Right forelimb (tissue), 1 donor: Measurements from ENCODE around the gene IGF2BP2.
"Not testable (repeated sequence)": the region's sequence is repeated elsewhere in the genome, so short reads cannot be mapped to it uniquely, and the experiment has no call there.

Experiments used
- DNase-seq: peaks from one replicate; pipeline ENCODE4 v3.0.0-alpha.2; 2018

IGF2BP2 gene

DNA sequence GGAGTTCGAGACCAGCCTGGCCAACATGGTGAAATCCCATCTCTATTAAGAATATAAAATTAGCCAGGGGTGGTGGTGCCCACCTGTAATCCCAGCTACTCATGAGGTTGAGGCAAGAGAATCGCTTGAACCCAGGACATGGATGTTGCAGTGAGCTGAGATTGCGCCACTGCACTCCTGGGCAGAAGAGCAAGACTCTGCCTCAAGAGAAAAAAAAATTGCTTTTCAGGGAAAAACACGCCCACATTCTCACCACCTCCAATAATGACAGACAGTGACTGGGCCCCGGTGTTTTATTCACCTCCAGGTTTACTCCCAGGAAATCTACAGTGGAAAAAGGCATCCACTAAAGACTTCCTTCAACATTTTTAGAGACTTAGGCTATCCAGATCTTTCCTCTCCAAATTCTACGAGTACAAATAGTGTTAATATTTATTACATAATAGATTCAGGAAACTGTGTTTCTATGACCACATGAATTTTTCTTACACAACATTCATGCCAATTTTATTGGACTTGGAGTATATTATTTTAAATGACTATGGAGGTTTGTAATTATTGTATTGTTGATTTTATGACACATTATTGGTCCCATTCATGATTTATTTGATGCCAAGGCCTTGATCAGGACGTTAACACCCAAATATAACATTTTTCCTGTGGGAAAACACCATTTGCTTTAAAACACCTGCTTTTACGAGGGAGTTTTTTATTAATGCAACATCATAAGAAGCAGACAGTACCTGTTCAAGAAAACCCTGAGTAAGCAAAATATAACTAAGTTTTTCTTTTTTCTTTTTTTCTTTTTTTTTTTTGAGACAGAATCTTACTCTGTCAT, 26.6 kb downstream of the IGF2BP2 start:
- no peak for DNase-seq

DNA sequence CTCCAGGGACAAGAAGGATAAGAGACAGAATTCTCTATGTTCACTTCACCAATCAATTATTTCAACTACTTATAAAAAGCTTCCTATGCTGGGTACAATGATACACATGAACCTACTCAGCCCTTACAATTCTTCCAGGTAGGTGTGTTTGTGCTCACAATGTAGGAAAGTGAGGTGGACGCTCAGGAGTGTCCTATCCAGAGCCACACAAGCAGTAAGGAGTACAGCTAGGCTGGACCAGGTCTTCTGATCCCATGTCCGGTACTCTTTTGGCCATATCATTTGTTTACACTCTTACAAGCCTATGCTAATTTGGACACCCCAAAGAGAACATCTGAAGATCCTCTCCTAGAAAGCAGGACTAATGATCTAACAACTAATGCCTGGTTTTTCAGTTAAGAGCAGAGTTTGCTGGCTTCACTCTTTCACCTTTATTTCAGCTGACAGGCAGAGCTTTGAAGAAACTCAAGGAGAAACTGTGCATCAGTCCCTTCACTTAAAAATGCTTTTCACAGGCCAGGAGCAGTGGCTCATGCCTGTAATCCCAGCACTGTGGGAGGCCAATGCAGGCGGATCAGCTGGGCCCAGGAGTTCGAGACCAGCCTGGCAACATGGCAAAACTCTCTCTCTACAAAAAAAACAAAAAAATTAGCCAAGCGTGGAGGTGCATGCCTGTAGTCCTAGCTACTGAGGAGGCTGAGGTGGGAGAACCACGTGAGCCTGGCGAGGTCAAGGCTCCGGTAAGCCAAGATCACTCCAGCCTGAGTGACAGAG, 27.5 kb downstream of the IGF2BP2 start:
- no peak for DNase-seq

DNA sequence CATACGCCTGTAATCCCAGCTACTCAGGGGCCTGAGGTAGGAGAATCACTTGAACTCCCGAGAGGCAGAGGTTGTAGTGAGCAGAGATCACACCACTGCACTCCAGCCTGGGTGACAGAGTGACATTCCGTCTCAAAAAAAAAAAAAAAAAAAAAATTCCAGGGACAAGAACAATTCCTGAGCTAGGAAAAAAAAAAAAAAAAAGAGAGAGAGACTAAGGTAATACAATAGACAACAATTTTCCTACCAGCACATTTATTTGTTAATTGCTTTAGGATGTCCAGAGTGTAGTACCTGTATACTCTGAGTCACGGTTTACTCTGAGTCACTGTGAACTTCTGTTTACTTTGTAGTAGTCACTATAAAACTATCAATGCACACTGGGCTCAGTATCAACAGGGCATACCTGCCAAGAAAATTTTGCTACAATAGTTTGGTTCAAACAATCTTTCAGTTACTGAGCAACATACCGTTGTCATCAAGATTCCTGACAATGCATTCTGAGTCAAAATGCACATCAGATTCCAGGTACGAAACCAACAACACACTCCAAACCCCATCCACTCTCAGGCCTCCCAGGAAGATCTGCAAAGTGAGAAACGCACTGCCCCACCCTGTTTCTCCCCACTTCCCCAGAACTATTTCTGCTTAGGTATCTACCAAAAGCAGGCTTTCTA, 28.3 kb downstream of the IGF2BP2 start:
- DNase-seq: no peak

DNA sequence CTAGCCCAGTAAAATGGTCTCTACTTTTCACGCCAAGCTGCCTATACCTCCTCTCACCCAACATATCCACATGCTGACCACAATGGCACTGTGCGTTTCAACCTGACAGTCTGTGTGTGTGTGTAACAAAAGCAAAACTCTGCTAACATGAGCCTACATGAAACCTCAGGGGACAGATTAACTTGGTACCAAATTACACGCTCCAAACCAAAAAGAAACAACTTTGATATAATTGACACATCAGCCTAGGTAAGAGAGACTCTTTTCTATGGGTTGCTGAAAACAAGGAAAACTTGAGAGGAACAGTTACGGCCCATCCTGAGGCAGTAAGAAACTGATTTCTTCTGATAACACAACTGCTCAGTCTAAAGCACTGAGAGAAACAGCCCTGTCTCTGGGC, 31.5 kb downstream of the IGF2BP2 start:
- no peak for DNase-seq

DNA sequence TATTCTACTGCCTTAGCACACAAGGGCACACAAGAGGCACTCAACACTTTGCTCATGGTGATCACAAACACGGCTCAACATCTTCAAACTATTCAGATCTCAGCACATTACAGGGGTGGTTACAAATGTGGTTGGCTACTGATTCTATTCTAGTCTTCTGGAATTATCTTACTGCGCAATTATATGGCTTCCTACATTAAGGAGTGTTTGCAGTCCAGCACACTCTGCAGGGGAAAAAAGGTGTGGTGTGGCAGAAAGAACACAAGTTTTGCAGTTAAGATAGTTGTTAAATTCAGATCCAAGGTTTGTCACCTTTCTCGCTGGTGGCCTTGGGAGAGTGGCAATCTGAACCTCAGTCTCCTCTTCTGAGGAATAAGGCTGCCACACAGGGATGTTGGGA, 31.9 kb downstream of the IGF2BP2 start:
- no peak for DNase-seq

DNA sequence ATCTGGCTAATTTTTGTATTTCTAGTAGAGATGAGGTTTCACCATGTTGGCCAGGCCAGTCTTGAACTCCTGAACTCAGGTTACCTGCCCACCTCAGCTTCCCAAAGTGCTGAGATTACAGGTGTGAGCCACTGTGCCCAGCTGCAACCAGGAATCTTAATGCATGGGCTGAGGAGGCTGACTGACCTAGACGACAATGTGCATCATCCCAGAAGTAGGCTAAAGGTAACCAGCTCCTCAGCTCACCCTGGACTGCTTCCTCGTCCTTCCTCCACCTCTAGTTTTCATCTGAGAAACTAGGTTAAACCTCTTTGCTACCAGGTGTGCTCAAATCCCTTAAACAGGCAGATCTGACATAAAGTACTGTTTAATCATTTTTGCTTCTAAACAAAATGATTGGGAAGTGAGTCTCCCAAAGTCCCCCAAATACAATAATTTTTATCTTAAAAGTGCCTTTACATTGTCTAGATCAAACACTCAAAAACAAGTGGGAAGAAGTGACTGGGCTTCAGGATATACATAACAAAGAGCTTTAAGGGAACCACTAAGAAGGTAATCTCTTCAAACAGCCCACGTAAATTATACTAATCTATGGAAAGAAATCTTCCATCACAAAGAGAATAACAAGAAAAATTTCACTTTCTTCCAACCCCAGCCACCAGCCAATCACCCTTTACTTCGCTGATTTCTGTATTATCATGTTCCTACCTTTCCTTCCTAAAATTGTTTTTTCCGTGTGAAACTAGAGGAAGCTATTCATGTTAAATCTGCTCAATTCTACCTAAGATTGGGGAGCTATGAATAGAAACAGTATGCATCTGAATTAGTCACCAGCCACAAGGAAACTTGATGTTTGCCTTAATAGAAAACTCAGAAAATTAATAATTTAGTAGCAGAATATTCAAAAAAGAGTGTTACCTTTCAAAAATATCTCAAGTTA, 34.7 kb downstream of the IGF2BP2 start:
- DNase-seq: no peak

DNA sequence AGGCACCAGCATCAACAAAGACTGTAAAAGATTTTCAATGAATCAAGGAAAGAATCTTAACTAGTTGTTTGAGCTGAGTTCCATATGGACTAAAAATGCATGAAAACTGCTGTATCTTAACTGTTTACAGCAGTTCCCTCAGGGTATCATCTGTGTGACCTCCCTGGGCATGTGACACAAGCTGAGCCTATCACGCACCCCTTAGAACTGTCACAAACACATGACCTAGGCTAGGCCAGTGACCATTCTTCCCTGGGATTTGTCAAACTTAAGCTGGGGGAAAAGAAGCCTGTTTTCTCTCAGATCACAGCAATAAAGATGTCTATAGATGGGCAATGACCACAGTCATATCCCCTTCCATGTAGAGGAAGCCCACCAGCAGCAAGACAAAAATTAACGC, 35.7 kb downstream of the IGF2BP2 start:
- DNase-seq: no peak

DNA sequence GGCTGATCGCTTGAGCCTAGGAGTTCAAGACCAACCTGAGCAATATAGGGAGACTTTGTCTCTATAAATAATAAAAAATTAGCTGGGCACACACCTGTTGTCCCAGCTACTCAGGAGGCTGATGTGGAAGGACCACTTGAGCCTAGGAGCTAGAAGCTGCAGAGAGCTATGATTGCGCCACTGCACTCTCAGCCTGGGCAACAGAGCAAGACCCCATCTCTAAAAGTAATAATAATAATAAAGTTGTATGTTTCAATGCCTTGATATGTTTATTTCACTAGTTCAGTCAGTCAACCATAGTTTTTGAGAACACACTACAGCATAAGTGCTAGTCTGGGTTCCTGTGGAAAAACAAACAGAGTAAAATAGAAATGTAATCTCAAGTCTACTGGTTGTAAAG, 36.5 kb downstream of the IGF2BP2 start:
- DNase-seq: no peak

DNA sequence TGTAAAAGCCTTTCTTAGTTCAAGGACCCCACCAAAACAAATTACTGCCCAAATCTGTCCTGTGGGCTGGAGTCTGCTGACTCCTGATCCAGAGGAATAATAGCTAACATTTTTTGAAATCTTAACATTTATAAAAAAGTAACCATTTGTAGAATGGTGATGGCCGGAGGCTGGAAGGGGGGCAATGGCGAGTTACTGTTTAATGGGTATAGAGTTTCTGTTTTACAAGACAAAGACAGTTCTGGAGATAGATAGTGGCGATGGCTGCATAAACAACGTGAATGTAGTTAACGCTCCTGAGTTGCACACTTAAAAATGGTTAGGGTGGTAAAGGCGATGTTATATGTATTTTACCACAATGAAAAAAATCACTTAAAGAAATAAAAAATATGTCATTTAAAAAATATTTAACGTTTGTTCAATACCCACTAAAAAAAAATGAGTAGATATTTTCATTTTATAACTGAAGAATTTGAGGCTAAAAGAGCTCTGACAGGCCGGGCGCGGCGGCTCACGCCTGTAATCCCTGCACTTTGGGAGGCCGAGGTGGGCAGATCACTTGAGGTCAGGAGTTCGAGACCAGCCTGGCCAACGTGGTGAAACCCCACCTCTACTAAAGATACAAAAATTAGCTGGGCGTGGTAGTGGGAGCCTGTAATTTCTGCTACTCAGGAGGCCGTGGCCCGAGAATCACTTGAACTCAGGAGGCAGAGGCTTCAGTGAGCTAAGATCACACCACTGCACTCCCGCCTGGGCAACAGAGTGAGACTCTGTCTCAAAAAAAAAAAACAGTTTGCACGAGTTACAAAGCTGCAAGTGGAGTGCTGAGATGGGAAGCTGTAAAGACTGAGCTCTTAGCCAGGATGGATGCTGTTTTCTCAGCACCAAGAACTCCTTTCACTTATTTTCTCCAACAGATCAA, 37.6 kb downstream of the IGF2BP2 start:
- DNase-seq: no peak

DNA sequence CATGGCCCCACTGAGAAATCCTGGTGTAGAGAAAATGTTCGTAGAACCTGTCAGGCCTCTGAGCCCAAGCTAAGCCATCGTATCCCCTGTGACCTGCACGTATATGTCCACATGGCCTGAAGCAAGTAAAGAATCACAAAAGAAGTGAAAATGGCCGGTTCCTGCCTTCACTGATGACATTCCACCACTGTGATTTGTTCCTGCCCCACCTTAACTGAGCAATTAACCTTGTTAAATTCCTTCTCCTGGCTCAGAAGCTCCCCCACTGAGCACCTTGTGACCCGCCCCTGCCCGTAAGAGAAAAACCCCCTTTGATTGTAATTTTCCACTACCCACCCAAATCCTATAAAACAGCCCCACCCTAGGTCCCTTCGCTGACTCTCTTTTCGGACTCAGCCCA, 38.6 kb downstream of the IGF2BP2 start:
- DNase-seq: not testable (repeated sequence)

DNA sequence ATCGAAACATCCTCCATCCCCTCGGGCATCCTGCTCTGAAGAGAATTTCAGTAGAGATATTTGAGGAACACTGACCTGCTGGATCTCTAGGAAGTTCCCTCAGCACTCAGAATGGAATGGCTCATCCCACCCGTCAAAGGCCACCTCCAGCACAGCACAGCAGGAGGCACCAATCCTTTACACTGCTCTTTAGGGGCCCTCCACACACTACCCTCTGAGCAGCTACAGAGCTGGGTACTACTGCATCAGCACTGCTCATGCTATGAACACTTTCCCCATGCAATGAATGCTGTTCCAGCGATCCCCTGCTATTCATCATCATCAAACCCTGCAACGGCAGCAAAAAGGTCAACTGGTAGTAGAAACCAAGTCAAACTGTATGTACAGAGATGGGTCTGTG, 40.5 kb downstream of the IGF2BP2 start:
- no peak for DNase-seq

DNA sequence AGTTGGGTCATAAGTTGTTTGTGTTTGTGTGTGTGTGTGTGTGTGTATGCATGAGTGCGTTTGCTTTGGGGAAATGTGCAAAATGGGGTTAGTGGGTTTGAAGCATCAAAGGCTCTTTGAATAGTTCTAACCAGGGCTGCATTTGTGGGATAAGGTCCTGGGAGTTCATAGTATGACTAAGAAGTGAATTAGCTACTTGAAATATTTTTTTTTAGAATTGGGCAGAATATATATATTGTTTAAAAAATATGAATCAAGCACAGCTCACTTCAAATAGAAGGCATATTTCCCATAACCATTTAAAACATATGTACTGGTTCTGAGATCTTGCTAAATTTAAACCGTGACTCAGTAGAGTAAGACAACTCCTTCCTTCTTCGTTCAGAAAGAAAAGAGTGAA, 43.1 kb downstream of the IGF2BP2 start:
- DNase-seq: no peak

DNA sequence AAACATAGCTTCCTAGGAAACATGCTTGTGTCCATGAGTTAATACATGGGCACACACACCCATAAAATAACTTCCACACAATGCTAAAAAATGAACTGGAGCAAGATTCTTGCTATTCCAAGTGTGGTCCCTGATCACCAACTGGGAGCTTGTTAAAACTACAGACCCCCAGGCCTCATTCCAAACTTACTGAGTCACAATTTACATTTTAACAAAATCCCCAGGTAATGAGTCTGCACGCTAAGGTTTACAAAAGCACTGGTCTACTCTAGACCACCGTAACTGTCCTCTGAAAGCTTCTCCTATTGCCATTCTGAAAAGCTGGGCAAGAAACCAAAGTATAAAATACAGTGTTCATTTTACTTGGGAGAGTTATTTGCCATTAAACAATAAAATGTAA, 45.4 kb downstream of the IGF2BP2 start:
- no peak for DNase-seq

DNA sequence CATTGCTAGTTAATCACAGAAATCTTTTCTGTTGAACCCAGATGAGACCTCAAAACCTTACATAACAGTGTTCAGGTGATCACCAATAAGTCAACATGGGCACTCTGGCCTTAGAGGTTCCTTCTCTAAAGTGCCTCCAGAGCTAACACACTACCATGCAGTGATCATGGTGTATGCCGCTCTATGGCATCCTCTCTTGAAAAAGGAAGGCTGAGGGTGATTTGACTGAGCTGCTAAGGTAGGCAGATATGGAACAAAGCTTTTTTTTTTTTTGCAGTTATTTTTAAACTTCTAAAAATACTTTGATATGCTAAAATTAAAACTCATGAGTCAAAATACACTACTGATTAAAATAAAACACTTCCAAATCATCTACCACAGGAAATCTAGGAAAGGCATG, 46.0 kb downstream of the IGF2BP2 start:
- DNase-seq: no peak

DNA sequence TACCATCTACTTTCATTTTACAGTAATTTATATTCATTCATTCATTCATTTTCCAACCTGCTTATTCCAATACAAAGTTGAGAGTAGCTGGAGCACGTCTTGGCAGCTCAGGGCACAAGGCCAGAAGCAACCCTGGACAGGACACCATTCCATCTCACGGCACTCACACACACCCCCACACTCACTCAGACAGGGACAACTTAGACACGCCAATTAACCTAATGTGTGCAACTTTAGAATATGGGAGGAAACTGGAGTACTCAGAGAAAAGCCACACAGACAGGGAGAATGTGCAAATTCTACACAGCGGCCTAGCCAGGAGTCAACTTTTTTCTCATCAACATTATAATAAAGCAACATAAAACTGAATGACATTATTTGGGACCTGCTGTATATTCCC, 46.7 kb downstream of the IGF2BP2 start:
- no peak for DNase-seq

DNA sequence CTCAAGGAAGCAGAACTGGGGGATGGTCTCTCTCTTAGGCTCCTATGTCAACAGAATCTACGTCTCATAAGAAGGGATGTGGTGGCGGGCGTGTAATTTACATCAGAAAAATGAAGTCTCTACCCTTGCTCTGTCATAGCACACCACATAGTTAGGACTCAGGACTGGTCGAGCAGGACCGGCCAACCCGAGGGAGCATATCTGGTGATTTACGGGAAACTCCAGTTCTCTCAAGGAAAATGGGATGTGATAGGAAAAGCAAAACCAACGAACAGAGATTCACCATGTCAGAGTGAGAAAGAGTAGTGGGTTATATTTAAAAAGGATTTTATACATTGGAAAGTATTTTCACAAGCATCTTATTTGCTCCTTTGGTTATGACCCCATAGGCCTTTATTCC, 54.7 kb downstream of the IGF2BP2 start:
- no peak for DNase-seq

DNA sequence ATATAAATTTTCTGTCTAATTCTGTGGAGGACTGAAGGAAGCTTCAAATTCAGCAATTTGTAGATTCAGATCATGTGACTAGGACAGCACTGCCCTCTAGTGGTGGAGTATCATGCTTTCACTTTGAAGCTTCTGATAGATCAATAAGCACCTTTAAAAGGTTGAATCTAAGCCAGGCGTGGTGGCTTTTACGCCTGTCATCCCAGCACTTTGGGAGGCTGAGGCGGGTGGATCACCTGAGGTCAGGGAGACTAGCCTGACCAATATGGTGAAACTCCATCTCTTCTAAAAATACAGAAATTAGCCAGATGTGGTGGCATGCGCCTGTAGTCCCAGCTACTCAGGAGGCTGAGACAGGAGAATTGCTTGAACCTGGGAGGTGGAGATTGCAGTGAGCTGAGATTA, 56.3 kb downstream of the IGF2BP2 start:
- DNase-seq: not testable (repeated sequence)

DNA sequence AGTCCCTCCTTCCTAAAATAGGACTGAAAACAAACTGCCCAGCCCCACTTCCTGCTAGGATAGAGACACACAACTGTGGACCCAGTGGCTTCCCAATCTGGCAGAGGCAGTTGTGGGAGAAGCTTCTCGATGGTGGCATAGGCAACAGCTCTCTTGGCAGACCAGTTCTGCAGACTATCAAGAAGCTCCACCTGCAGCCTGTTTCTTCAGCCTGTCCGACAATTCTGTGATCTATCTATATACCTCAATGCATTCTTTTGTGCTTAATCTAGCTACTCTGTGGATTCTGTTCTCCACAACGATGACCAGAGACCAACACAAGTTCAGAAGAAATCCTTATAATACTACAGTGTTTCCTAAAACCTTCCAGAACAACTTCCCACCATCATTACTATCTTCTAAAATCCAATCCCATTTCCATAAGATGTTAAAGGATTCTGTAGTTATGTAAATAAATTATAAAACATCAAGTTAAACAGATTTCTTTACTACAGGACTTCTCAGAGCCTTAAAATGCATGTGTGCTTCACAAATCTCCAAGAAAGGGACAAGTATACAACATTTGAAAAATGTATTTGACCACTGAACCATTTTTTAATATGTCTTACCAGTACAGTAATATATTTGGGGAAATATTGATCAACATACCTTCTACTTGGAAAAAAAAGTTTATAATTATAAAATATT, 57.7 kb downstream of the IGF2BP2 start:
- DNase-seq: no peak

DNA sequence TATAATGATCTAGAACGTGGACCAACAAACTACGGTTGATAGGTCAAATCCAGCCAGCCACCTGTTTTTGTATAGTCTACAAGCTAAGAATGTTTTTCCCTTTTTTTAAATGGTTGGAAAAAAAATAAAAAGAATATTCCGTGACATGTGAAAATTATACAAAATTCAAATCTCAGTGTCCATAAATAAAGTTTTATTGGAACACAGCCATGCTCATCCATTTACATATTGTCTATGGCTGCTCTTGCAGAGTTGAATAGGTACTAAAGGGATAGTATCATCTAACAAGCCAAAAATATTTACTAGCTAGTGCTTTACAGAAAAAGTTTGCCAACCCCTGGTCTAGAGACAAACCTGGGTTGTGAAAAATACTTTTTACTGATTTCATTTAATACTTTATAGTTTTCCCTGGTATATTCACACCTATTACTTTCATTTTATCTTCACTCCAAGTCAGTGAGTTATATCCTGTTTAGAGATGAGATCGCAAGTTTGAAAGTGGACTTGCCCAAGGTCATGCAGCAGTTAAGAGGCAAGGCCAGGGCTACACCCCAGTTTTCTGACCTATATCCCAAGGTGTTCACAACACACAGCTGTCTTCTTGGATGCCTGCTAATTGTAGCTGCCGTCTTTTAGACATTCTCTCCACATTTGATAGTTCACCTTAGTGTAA, 58.4 kb downstream of the IGF2BP2 start:
- DNase-seq: no peak

DNA sequence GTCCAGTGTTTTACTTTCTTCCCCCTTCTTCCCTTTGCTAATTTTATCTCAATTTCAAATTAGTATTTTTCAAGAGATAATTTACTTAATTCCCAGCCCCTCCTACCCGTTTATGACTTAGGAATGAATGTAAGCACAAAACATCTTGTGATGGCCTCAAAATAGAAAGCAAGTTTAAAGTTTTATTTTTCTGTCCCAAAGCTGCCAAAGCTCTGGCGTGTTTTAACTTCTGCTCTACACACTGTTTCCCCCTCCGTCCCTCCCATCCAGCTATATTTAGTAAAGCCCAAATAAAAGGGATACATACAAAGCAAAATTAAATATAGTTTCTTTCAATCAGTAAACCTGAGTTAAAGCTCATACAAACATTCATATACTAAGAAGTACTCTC, 59.9 kb downstream of the IGF2BP2 start:
- DNase-seq: no peak
